GM19467 (cell line): Measurements from ENCODE around the gene UBXN10.
A peak's percentile ranks its signal among the peaks of the same experiment; 100 is the strongest.
"Not testable (repeated sequence)": the region's sequence is repeated elsewhere in the genome, so short reads cannot be mapped to it uniquely, and the experiment has no call there.

ENCODE experiments used
- ATAC-seq: cut with Tn5 transposase; IDR thresholded peaks from one replicate; pipeline ENCODE4 v1.9.1; 2021; ENCODE audit warnings: mild to moderate bottlenecking, moderate library complexity; ENCODE audit not compliant: unreplicated experiment

Gene UBXN10

GRCh38 chr1:20199403-20199802 is 13.5 kb downstream of the UBXN10 start:
- no peak for ATAC-seq

GRCh38 chr1:20199840-20200239 is 13.9 kb downstream of the UBXN10 start:
- no peak for ATAC-seq

- ATAC-seq = no peak
Observed at GRCh38 chr1:20200966-20201365, 15.1 kb downstream of the UBXN10 start.

- no peak for ATAC-seq
Observed at GRCh38 chr1:20202166-20202565, 16.3 kb downstream of the UBXN10 start.

- no peak for ATAC-seq
Observed at GRCh38 chr1:20207546-20207945, 21.6 kb downstream of the UBXN10 start.

- no peak for ATAC-seq
Observed at GRCh38 chr1:20209471-20209870, 23.6 kb downstream of the UBXN10 start.

GRCh38 chr1:20210736-20211460 is 25.0 kb downstream of the UBXN10 start:
- no peak for ATAC-seq

GRCh38 chr1:20211511-20211931 is 25.6 kb downstream of the UBXN10 start:
- no peak for ATAC-seq

GRCh38 chr1:20212085-20212684 is 26.3 kb downstream of the UBXN10 start:
- no peak for ATAC-seq

GRCh38 chr1:20212685-20213331 is 26.9 kb downstream of the UBXN10 start:
- ATAC-seq = no peak

- ATAC-seq = no peak
Observed at GRCh38 chr1:20215716-20216115, 29.8 kb downstream of the UBXN10 start.

GRCh38 chr1:20216574-20216973 is 30.7 kb downstream of the UBXN10 start:
- ATAC-seq = peak; percentile 64

GRCh38 chr1:20219053-20219452 is 33.2 kb downstream of the UBXN10 start:
- ATAC-seq = not testable (repeated sequence)

- ATAC-seq = no peak
Observed at GRCh38 chr1:20220036-20220435, 34.1 kb downstream of the UBXN10 start.

- ATAC-seq = no peak
Observed at GRCh38 chr1:20223106-20223505, 37.2 kb downstream of the UBXN10 start.

- no peak for ATAC-seq
Observed at GRCh38 chr1:20223551-20224419, 37.9 kb downstream of the UBXN10 start.

- no peak for ATAC-seq
Observed at GRCh38 chr1:20224546-20224945, 38.6 kb downstream of the UBXN10 start.

- no peak for ATAC-seq
Observed at GRCh38 chr1:20227704-20228103, 41.8 kb downstream of the UBXN10 start.

- ATAC-seq = no peak
Observed at GRCh38 chr1:20228314-20228825, 42.5 kb downstream of the UBXN10 start.

- no peak for ATAC-seq
Observed at GRCh38 chr1:20229171-20229570, 43.3 kb downstream of the UBXN10 start.

- not testable (repeated sequence) for ATAC-seq
Observed at GRCh38 chr1:20232564-20232963, 46.7 kb downstream of the UBXN10 start.
